Islet of Langerhans (tissue), 1 donor: ENCODE results near the gene ZNF146.
"Not testable (repeated sequence)": the region's sequence is repeated elsewhere in the genome, so short reads cannot be mapped to it uniquely, and the experiment has no call there.

Experiments used
- FAIRE-seq: peaks from one replicate; lab custom pipeline; 2011; peaks lifted over from hg19 to GRCh38; lab: Jason Lieb, UNC

The ZNF146 gene

DNA sequence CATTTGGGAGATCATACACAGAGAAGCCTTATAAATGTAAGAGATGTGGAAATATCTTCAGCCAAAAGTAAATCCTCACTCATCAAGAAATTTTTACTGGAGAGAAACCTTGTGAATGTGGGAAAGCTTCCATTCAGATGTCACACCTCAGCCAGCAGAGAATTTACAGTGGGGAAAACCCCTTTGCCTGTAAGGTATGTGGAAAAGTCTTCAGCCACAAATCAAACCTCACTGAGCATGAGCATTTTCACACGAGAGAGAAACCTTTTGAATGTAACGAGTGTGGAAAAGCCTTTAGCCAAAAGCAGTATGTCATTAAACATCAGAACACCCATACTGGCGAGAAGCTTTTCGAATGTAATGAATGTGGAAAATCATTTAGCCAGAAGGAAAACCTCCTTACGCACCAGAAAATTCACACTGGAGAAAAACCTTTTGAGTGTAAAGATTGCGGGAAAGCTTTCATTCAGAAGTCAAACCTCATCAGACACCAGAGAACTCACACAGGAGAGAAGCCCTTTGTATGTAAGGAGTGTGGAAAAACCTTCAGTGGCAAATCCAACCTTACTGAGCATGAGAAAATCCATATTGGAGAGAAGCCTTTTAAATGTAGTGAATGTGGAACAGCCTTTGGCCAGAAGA lies 21.5 kb downstream of the ZNF146 start:
- no peak for FAIRE-seq

DNA sequence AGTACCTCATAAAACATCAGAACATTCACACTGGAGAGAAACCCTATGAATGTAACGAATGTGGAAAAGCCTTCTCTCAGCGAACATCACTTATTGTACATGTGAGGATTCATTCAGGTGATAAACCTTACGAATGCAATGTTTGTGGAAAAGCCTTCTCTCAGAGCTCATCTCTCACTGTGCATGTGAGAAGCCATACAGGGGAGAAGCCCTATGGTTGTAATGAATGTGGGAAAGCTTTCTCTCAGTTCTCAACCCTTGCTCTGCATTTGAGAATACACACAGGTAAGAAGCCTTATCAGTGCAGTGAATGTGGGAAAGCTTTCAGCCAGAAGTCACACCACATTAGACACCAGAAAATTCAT lies 22.0 kb downstream of the ZNF146 start:
- no peak for FAIRE-seq

DNA sequence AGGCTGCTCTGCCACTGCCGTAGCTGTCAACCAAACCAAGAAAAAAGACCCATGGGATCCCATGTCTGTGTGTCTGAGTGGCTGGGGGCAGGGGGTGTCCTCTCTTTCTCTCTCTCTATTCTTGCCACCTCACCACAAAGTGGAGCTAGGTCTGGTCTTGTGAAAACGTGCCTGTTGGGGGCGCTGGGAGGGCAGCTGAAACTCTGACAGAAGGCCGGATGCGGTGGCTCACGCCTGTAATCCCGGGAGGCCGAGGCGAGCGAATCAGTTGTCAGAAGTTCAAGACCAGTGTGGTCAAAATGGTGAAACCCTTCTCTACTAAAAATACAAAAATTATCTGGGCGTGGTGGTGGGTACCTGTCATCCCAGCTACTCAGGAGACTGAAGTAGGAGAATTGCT lies 29.2 kb downstream of the ZNF146 start:
- no peak for FAIRE-seq

DNA sequence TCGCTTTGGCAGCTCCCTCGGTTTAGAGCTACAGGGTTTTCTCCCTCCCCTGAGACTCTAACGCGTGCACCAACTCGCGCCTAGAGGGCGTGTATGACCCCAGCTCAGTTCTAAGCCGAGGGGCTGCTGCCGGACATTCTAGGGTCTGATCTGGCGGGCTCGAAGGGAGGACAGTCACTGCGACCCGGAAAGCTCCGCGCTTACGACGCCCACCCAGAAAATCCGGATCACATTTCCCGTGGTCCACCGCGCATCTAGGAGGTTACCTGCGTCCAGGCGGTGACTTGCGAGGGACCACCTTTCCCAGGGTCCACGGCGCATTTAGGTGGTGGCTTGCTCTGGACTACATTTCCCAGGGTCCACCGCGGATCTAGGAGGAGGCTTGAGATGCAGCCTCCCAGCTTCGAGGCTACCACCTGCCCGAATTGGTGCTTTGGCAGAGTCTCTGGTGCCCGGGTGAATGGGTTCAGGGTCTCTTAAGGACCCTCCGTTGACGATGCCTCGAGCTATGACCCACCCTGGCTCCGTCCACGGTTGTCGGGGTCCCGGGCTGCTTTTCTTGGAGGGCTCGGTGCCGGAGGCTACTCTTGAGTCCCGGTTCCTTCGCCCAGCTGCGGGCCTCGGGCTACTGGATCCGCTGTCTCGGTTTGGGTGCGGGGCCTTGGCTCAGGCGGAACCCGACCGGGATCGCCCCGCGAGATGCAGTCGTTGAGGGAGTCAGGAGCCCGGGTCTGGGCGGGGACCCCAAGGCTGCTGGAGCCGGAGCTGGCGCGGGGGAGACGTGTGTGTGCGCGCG lies 30.5 kb downstream of the ZNF146 start:
- no peak for FAIRE-seq

DNA sequence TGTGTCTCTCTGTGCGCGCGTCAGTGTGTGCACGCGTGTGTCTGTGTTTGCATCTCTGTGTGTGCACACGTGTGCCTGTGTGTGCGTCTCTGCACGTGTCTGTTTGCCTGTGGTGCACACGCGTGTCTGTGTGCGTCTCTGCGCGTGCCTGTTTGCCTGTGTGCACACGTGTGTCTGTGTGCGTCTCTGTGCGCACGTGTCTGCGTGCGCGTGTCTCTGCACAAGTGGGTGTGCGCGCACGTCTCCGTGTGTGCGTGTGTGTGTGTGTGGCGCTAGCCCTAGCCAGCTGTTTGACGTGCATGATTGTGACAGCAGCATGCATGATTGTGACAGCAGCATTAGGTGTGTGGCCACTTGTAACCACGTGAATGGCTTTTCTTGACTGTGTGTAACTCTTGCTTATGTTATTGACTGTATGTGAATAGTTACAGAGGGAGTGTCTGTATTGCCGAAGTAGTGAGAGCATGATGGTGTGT lies 31.1 kb downstream of the ZNF146 start:
- no peak for FAIRE-seq

DNA sequence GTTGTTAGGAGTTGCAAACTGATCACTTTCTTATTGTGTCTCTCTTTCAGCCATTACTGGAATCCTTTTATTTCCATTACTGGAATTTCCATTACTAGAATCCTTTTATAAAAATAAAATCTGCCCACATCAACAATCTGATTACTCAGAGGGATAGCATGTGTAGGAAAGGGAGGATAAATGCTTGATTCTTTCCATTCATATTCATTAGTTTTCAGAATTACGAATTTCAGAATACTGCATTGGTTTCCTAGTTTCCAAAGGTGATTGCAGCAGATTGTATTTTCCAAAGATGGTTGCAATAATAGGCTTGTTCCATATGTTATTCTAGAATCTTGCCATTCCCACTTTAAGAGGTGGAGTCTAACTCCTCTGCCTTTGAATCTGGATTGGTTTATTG lies 37.1 kb downstream of the ZNF146 start:
- no peak for FAIRE-seq

DNA sequence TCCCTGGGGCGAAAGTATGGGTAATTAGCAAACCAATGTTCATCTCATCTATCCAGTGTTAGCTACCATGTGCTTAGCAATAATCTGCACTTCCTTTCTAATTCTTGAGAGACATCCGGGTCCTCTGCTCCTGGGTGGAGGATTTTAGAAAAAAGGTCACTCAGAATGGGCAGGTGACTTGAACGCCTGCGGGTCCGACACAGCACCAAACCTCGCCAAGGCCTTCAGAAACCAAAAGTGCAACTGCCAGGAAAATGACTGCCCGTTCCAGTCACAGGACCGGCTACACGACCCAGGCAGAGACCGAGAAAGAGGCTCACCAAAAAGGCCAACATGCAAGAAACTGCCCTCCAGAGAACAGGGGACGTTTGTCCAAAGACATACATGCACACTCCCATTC lies 39.9 kb downstream of the ZNF146 start:
- FAIRE-seq: no peak

DNA sequence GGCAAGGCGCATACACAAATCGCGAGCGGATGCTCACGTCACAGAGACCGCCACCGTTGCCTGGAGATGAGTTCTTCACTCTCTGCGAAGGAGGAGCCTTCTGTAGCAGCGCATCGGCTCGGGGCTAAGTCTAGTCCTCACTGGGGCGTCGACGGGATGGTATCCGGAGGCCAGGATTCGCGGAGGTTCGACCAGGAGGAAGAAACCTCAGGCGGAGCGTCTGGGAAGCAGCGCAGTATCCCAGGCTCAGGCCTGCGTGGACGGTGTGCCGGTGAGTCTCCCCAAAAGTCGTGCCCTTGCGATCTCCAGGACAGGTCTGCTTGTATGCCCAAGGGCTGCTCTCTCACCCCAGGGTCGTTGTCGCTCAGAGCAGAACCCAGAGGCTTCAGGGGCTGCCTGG lies 40.4 kb downstream of the ZNF146 start:
- no peak for FAIRE-seq

DNA sequence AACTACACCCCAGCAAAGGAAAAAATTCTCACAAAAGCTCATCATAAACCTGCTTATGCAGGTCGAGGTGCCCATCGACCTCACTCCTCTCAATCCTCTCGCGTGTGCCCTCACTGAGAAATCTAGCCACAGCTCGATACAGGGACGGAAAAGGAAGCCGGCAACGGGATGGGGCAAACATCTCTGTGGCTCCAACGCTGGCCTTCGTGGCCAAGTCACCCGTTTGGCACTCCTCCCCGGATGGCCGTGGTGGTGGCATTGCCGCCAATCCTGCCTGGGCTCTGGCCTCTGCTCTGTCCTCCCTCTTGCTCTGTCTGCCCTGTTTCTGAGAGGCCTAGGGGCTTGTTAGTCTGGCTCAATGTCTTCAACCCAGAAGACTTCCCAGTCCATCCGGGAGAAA lies 41.2 kb downstream of the ZNF146 start:
- no peak for FAIRE-seq

DNA sequence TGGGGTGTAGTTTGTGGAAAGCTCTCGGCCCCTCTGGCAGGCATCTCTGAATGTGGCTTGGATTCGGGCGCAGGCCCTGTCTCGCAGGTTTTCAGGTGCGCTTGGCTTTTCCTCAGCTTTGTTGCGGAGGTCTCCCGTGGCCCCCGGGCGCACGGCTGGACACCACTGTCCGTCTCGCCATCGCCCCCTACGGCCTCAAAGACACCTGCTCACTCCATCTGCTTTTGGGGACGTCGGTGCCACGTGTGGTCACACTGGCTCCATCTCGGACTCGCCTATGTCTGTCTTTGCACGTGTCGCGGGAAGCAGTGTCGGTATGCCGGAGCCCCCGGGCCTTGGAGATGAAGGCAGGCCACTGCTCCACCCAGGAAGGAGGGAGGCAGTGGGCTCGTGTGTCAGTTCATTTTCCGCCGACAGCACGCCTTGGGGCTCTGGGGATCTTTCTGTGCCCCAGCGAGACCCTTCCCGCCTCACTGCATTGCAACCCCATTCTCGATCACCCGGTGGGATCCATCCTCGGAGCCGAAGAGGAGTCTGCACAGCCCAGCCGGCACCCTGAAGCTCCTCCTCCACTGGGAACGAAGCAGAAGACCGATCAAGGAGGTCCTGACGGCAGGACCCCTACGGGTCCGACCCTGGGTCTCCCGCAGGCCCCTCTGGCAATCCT lies 42.1 kb downstream of the ZNF146 start:
- FAIRE-seq: no peak

DNA sequence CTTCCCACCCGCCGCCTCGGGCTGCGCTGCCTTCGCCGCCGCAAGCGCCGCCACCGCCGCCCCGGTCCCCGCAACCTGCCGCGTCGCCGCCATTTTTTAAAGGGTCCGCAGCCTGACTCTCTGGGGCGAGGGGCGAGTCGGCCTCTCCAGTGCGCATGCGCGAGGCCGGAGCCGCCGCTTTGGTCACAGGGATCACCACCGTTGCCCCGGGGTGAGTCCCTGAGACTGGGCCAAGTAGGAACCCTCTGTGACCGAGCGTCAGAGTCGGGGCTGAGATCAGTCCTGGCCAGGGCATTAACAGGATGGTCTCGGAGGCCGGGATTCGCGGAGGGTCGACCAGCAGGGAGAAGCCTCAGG lies 42.6 kb downstream of the ZNF146 start:
- FAIRE-seq: no peak

DNA sequence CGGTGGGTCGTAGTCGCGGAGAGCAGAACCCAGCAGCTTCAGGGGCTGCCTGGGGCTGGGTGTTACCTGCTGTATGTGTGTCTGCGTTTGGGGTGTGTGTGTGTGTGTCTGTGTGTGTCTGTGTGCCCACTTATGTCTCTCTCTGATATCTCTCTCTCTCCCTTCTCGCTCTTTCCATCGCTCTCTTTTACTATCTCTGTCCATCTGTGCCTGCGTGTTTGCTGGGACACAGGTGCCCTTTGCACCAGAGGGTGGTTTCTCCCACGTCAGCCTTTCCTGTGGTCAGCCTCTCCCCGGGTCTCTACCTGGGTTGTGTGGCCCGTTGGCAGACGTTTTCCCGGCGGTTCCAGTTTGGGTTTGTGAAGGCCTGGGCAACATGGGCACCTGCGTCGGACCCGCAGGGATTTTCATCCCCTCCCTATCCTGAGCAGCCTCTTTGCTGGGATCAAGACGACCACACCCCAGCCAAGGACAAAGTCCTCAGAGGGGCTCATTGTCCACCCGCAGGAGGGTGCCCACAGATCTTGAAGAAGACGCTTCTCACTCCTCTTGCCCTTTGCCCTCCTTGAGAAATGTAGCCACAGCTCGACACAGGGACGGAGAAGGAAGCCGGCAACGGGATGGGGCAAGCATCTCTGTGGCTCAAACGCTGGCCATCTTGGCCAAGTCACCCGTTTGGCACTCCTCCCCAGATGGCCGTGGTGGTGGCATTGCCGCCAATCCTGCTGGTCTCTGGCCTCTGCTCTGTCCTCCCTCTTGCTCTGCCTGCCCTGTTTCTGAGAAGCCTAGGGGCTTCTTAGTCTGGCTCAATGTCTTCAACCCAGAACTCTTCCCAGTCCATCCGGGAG lies 43.3 kb downstream of the ZNF146 start:
- no peak for FAIRE-seq

DNA sequence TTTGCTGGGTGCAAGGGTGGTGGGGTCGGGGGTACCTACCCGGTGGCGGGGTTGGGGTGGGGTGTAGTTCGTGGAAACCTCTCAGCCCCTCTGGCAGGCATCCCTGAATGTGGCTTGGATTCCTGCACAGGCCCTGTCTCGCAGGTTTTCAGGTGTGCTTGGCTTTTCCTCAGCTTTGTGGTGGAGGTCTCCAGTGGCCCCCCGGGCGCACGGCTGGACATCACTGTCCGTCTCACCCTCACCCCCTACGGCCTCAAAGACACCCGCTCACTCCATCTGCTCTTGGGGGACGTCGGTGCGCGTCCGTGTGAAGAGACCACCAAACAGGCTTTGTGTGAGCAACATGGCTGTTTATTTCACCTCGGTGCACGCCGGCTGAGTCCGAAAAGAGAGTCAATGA lies 44.3 kb downstream of the ZNF146 start:
- no peak for FAIRE-seq

DNA sequence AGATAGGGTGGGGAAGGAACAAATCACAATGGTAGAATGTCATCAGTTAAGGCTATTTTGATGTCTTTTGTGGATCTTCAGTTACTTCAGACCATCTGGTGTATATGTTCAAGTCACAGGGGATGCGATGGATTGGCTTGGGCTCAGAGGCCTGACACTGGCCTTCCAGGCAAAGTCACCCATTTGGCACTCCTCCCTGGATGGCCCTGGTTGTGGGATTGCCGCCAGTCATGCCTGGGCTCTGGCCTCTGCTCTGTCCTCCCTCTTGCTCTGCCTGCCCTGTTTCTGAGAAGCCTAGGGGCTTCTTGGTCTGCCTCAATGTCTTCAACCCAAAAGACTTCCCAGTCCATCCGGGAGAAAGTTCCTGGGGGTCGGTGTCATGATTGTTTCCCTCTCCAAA lies 50.2 kb downstream of the ZNF146 start:
- no peak for FAIRE-seq

DNA sequence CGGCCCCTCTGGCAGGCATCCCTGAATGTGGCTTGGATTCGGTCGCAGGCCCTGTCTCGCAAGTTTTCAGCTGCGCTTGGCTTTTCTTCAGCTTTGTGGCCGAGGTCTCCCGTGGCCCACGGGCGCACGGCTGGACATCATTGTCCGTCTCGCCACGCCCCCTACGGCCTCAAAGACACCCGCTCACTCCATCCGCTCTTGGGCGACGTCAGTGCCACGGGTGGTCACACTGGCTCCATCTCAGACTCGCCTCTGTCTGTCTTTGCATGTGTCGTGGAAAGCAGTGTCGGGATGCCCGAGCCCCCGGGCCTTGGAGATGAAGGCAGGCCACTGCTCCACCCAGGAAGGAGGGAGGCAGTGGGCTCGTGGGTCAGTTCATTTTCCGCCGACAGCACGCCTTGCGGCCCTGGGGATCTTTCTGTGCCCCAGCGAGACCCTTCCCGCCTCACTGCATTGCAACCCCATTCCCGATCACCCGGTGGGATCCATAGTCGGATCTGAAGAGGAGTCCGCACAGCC lies 51.0 kb downstream of the ZNF146 start:
- no peak for FAIRE-seq

DNA sequence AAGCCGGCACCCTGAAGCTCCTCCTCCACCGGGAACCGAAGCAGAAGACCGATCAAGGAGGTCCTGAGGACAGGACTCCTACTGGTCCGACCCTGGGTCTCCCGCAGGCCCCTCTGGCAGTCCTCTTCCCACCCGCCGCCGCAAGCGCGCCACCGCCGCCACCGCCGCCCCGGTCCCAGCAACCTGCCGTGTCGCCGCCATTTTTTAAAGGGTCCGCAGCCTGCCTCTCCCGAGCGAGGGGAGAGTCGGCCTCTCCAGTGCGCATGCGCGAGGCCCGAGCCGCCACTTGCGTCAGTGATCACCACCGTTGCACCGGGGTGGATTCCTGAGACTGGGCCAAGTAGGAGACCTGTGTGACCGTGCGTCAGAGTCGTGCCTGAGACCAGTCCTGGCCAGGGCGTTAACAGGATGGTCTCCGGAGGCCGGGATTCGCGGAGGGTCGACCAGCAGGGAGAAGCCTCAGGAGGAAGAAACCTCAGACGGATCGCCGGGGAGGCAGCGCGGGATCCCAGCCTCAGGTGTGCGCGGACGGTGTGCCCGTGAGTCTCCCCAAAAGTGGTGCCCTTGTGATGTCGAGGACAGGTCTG lies 51.6 kb downstream of the ZNF146 start:
- FAIRE-seq: no peak

DNA sequence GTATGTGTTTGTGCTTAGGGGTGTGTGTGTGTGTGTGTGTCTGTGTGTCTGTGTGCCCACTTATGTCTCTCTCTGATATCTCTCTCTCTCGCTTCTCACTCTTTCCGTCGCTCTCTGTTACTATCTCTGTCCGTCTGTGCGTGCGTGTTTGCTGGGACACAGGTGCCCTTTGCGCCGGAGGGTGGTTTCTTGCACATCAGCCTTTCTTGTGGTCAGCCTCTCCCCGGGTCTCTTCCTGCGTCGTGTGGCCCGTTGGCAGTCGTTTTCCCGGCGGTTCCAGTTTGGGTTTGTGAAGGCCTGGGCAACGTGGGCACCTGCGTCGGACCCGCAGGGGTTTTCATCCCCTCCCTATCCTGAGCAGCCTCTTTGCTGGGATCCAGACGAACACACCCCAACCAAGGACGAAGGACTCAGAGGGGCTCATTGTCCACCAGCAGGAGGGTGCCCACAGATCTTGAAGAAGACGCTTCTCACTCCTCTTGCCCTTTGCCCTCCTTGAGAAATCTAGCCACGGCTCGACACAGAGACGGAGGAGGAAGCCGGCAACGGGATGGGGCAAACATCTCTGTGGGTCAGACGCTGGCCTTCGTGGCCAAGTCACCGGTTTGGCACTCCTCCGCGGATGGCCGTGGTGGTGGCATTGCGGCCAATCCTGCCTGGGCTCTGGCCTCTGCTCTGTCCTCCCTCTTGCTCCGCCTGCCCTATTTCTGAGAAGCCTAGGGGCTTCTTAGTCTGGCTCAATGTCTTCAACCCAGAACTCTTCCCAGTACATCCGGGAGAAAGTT lies 52.3 kb downstream of the ZNF146 start:
- FAIRE-seq: no peak

DNA sequence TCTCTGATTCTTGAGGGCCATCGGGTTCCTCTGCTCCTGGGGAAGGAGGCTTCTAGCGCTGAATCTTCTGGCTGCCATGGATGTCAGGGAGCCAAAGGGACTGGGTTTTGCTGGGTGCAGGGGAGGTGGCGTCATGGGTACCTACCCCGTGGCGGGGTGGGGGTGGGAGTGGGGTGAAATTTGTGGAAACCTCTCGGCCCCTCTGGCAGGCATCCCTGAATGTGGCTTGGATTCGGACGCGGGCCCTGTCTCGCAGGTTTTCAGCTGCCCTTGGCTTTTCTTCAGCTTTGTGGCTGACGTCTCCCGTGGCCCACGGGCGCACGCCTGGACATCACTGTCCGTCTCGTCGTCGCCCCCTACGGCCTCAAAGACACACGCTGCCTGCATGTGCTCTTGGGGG lies 53.2 kb downstream of the ZNF146 start:
- FAIRE-seq: not testable (repeated sequence)

DNA sequence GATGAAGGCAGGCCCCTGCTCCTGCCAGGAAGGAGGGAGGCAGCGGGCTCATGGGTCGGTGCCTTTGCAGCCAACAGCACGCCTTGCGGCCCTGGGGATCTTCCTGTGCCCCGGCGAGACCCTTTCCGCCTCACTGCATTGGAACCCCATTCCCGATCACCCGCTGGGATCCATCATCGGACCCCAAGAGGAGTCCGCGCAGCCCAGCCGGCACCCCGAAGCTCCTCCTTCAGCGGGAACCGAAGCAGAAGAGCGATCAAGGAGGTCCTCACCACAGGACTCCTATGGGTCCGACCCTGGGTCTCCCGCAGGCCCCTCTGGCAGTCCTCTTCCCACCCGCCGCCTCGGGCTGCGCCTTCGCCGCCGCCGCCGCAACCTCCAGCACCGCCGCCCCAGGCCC lies 53.7 kb downstream of the ZNF146 start:
- FAIRE-seq: not testable (repeated sequence)

DNA sequence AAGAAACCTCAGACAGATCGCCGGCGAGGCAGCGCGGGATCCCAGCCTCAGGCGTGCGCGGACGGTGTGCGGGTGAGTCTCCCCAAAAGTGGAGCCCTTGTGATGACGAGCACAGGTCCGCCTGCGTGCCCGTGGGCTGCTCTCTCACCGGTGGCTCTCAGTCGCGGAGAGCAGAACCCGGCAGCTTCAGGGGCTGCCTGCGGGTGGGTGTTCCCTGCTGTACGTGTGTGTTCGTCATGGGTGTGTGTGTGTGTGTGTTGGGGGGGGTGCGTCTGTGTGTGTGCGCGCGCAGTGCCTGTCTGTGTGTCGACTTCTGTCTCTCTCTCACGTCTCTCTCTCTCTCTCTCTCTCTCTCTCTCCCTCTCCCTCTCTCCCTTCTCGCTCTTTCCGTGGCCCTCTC lies 54.4 kb downstream of the ZNF146 start:
- not testable (repeated sequence) for FAIRE-seq
